Gastrocnemius medialis (tissue), 4 donors: ENCODE results near the gene OPRM1. TPM values are rescaled to one million over a fixed set of nuclear protein-coding genes. Genes with fewer than 3 reads are reported as not detected.

Experiments
- ATAC-seq, 2 donors: fragments of 150-250 bp; one replicate each; pipeline ENCODE4 v1.9.1; 2016
- DNase-seq, 2 donors: peaks; one replicate each; pipeline ENCODE4 v3.0.0-alpha.2; 2019
- H3K27ac ChIP-seq, 4 donors: fragments of 200-600 bp; sonication (generic); 1 replicate in 1 of 4; 2 replicates in 3 of 4; pipeline ENCODE4 v1.5.1; 2016 to 2018; ENCODE audit warnings: mild to moderate bottlenecking in 2 of 4, moderate library complexity in 1 of 4
- H3K27me3 ChIP-seq, 3 donors: fragments of 200-600 bp; sonication (generic) in 2 of 3; 1 replicate in 1 of 3; 2 replicates in 2 of 3; pipeline versions ENCODE4 v1.5.1 to v1.6.0; 2016 to 2019; ENCODE audit warnings: mild to moderate bottlenecking in 1 of 3, moderate library complexity in 1 of 3
- H3K36me3 ChIP-seq, 2 donors: fragments of 200-600 bp; sonication (generic) in 1 of 2; one replicate each; pipeline ENCODE4 v1.5.1; 2017 to 2018
- H3K4me1 ChIP-seq, 2 donors: fragments of 200-600 bp; sonication (generic) in 1 of 2; one replicate each; pipeline ENCODE4 v1.5.1; 2016 to 2017; ENCODE audit warnings: mild to moderate bottlenecking in 2 of 2
- H3K4me3 ChIP-seq, 4 donors: fragments of 200-600 bp; sonication (generic) in 3 of 4; 1 replicate in 1 of 4; 2 replicates in 3 of 4; pipeline ENCODE4 v1.5.1; 2016 to 2019; ENCODE audit warnings: mild to moderate bottlenecking in 2 of 4
- H3K9me3 ChIP-seq, 3 donors: fragments of 200-600 bp; sonication (generic) in 2 of 3; 1 replicate in 1 of 3; 2 replicates in 2 of 3; pipeline ENCODE4 v1.5.1; 2016 to 2019
- POLR2A ChIP-seq, 2 donors: fragments of 450-650 bp; IDR thresholded peaks; one replicate each; pipeline ENCODE4 v1.6.1; 2017; ENCODE audit warnings: antibody characterized with exemption in 2 of 2, mild to moderate bottlenecking in 2 of 2, moderate library complexity in 2 of 2
- in situ Hi-C, 4 donors: fragments of 200-750 bp; cut with MboI; loops; one replicate each; pipeline versions ENCODE4 v1.15.0 to v1.8.0; 2017; ENCODE audit warnings: low sequenced_read_pairs in 4 of 4
- intact Hi-C: fragments of 100-400 bp; cut with DNase I; formaldehyde crosslinking; loops from one replicate; pipeline ENCODE4 v1.15.1; 2023; ENCODE audit warnings: low total_unique reads
- total RNA-seq, 4 donors: library from RNA; depleted of rRNA; stranded (reverse); fragments of >200 nt; gene quantifications; one replicate each; pipeline versions ENCODE4 v1.1.0 to v1.2.3, GENCODE V29; 2016
- TF ChIP-seq, protein P1 (sequence below), 5 experiments: fragments of 450-650 bp in 3 of 5; fragments of 200-600 bp in 2 of 5; sonication (generic) in 2 of 5; IDR thresholded peaks in 4 of 5; conservative IDR thresholded peaks in 1 of 5; 1 replicate in 4 of 5; 2 replicates in 1 of 5; pipeline ENCODE4 v1.5.1; 2016 to 2019; ENCODE audit warnings: antibody characterized with exemption in 5 of 5, mild to moderate bottlenecking in 3 of 5, moderate library complexity in 3 of 5

The OPRM1 gene
- total RNA-seq, 4 donors from 2014 or later = not detected

DNA sequence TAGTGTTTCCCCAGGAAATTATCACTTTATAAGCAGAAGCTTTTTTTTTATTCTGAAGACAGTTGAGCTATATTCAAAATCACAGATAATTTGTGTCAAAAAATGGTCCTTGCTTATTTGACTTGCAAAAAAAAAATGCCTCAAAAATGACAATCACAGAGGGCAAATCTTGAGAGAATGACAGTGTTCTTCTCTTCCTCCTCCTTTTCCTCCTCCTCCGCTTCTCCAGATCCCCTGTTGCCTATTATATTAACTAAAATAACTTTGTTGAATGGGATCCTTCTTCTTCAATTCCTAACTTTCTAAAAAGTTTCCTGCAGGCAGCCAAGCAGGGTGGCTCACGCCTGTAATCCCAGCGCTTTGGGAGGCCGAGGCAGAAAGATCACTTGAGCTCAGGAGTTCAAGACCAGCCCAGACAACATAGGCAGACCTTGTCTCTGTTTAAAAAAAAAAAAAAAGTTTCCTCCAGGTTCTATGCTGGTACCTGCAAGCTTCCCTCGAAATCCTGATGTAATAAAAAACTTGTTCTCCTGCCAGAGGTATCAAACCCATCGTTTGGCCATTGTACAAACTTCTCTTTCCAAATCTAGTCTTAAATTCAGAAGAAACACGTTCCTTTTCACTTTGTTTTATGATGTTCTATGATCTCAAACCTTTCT, 189.0 kb downstream of the OPRM1 start:
- TF ChIP-seq POLR2A (IDR thresholded peaks at IDR 0.05) = no peak
- TF ChIP-seq, protein P1, sequence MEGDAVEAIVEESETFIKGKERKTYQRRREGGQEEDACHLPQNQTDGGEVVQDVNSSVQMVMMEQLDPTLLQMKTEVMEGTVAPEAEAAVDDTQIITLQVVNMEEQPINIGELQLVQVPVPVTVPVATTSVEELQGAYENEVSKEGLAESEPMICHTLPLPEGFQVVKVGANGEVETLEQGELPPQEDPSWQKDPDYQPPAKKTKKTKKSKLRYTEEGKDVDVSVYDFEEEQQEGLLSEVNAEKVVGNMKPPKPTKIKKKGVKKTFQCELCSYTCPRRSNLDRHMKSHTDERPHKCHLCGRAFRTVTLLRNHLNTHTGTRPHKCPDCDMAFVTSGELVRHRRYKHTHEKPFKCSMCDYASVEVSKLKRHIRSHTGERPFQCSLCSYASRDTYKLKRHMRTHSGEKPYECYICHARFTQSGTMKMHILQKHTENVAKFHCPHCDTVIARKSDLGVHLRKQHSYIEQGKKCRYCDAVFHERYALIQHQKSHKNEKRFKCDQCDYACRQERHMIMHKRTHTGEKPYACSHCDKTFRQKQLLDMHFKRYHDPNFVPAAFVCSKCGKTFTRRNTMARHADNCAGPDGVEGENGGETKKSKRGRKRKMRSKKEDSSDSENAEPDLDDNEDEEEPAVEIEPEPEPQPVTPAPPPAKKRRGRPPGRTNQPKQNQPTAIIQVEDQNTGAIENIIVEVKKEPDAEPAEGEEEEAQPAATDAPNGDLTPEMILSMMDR (IDR thresholded peaks at IDR 0.05 in 4 of 5, conservative IDR thresholded peaks at IDR 0.05 in 1 of 5) = no peak
- H3K9me3 ChIP-seq = no peaks in the 10 kb centered on the region
- no peaks in the 10 kb centered on the region for H3K4me1 ChIP-seq
- in situ Hi-C loops (no loop called here), intact Hi-C loops (no loop called here)
- H3K36me3 ChIP-seq = no peaks in the 10 kb centered on the region
- DNase-seq = no peak
- no peak for ATAC-seq
- no peak overlapping the region for H3K27ac ChIP-seq
- no peaks in the 10 kb centered on the region for H3K27me3 ChIP-seq
- no peak overlapping the region for H3K4me3 ChIP-seq

DNA sequence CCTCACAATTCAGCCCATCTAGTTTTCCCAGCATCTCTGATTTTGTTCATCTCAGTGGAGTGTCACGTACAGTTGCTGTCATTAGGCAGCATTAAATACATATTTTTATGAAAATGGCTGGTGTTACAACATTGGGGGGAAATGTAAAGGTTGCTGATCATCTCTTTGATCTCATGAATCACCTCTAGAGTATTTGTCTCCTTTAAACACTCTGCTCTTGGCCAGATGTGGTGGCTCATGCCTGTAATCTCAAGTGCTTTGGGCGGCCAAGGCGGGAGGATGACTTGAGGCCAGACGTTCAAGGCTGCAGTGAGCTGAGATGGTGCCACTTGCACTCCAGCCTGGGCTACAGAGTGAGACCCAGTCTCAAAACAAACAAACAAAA, 189.5 kb downstream of the OPRM1 start:
- TF ChIP-seq, protein P1 (IDR thresholded peaks at IDR 0.05 in 4 of 5, conservative IDR thresholded peaks at IDR 0.05 in 1 of 5) = no peak
- TF ChIP-seq POLR2A (IDR thresholded peaks at IDR 0.05) = no peak
- intact Hi-C loops (no loop called here), in situ Hi-C loops (no loop called here)
- Histone ChIP-seq H3K36me3 (no peaks in the 10 kb centered on the region), H3K27me3 (no peaks in the 10 kb centered on the region), H3K27ac (no peak overlapping the region), H3K9me3 (no peaks in the 10 kb centered on the region), H3K4me1 (no peaks in the 10 kb centered on the region), H3K4me3 (no peak overlapping the region)
- ATAC-seq = no peak
- no peak for DNase-seq

DNA sequence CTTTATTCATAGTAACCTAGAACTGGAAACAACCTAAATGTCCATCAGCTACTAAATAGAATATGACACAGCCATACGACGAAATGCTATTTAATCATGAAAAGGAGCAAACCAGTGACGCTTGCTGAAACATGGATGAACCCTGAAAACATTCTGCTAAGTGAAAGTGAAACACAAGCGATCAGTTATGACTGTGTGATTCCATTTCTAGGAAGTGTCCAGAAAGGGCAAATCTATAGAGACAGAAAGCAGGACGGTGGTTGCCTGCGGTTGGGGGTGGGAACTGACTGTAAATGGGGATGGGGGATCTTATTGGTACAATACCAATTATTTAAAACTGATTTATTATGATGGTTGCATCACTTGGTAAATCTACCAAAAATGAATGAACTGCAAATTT, 190.7 kb downstream of the OPRM1 start:
- Histone ChIP-seq H3K36me3 (no peaks in the 10 kb centered on the region), H3K4me1 (no peaks in the 10 kb centered on the region), H3K9me3 (no peaks in the 10 kb centered on the region), H3K4me3 (no peak overlapping the region), H3K27me3 (no peaks in the 10 kb centered on the region), H3K27ac (no peak overlapping the region)
- DNase-seq (no peak), ATAC-seq (no peak)
- TF ChIP-seq, protein P1 (IDR thresholded peaks at IDR 0.05 in 4 of 5, conservative IDR thresholded peaks at IDR 0.05 in 1 of 5) = no peak
- TF ChIP-seq POLR2A (IDR thresholded peaks at IDR 0.05) = no peak
- in situ Hi-C loops (no loop called here), intact Hi-C loops (no loop called here)

DNA sequence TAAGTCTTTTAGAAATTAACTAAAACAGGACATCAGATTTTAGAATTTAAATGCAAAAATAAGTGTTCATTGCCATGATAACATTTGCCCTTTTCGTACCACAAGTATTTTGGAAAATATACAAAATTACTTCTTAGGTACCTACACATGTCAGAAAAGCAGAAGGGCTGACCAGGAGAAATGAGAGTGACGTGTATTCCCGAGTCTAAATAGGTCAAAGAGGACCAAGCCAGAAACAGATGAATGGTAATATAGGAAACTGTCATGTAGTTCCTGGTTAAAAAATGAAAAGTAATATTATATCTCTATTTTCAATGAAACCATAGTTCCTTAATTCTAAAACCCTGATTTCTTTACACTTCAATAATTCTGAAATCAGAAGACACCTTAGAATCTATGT, 191.4 kb downstream of the OPRM1 start:
- intact Hi-C loops = no loop called here
- TF ChIP-seq, protein P1 (IDR thresholded peaks at IDR 0.05 in 4 of 5, conservative IDR thresholded peaks at IDR 0.05 in 1 of 5) = no peak
- TF ChIP-seq POLR2A (IDR thresholded peaks at IDR 0.05) = no peak
- H3K27ac ChIP-seq = no peak overlapping the region
- no peaks in the 10 kb centered on the region for H3K36me3 ChIP-seq
- no peaks in the 10 kb centered on the region for H3K4me1 ChIP-seq
- DNase-seq = no peak
- in situ Hi-C loops = no loop called here
- no peak overlapping the region for H3K4me3 ChIP-seq
- H3K9me3 ChIP-seq = no peaks in the 10 kb centered on the region
- no peaks in the 10 kb centered on the region for H3K27me3 ChIP-seq
- no peak for ATAC-seq
